Right renal cortex interstitium (tissue), 3 donors: ENCODE measurements around the gene COL13A1. TPM values are rescaled to one million over a fixed set of nuclear protein-coding genes. Genes with fewer than 3 reads are reported as not detected.

Experiments
- DNase-seq, 3 donors: peaks; one replicate each; pipeline ENCODE4 v3.0.0-alpha.2; 2013; ENCODE audit warnings: low read depth in 3 of 3, low spot score in 2 of 3
- polyA plus RNA-seq, 3 donors: library from polyadenylated mRNA; unstranded; fragments of 120-200 nt; gene quantifications; one replicate each; pipeline ENCODE4 v1.2.1, GENCODE V29; 2013; ENCODE audit not compliant: insufficient read length in 3 of 3

Gene COL13A1
- polyA plus RNA-seq, 3 donors: 19.5 to 21.5 (median 19.6) TPM

DNA sequence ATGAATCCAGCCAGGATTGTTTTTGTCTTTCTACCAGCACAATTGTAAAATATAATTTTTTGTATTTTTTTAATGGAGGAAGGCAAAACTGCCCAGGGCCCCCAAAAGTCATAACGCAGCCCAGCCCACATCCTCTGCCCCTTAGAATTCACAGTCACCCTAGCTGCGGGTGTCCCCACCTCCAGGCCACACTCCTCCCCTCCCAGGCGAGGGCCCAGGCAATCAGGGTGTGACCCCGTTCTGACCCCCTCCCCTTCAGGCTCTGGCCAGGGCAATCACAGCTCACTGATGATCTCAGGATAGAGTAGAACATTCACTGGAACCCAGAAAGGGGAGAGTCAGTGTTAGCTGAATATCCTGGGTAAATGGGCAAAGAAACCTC, 158.9 kb downstream of the COL13A1 start:
- DNase-seq: no peak

DNA sequence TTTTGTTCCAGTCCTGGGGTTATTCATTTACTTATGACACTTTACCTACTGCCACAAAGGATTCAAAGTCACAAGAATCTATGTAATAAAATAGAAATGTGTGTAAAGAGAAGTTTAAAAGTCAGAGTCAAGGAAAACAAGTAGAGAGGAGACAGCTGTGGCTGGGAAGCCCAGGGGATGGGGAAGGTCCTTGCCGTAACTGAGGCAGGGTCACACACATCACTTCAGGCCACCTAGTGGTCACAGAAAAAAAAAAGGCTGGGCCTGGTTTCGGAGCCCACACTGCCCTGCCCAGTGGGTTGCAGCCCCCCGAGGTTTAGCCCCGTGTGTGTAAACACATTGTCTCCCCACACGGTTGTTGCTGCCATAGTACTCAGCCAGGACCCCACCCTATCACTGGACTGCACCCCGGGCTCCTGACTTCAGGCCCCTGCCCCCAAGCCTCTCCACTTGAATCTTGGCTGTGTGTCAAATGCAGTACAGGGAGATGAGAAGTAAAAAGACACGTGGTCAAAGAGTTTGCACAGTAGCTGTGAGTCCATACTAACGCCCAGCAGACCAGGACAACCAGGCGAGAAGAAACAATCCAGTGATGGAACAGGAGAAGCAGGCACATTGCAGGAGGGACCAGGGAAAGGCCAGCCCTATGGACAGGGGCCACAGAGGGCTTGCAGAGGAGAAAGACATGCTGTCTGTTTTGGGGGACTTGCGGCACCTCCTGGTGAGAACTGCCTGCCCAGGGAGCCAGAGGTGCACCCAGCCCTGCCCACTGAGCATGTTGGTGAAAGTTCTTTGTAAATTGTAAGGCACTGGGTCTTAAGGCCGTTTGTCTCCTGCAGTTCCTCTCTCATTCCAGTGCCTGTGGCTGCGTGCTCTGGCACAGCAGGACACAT, 159.5 kb downstream of the COL13A1 start:
- DNase-seq: no peak

- no peak for DNase-seq
These were observed 160.4 kb downstream of the COL13A1 start for GRCh38 chr10:69961881-69962745.

DNA sequence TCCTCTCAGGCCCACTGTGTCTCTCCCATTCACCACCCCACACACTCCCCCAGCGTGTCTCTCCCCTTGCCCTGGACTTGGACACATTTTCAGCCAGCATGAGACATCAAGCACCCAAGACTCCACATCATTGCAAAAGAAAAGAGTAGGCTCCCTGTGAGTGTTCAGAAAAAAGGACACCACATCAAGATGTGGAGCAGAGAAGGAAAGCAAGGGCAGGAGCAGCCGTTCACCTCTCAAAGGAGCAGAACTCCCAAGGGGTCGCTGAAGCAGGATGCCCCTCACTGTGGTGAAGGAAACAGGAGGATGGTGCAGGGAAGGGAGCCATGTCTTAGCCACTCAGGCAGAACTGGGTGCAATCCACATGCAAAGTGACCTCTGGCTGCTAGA, 161.0 kb downstream of the COL13A1 start:
- no peak for DNase-seq

GRCh38 chr10:69963178-69963834, 161.6 kb downstream of the COL13A1 start:
- no peak for DNase-seq

GRCh38 chr10:69963835-69964710, 162.4 kb downstream of the COL13A1 start:
- DNase-seq: no peak

- DNase-seq: no peak
These were observed 163.4 kb downstream of the COL13A1 start for GRCh38 chr10:69965086-69965485.

DNA sequence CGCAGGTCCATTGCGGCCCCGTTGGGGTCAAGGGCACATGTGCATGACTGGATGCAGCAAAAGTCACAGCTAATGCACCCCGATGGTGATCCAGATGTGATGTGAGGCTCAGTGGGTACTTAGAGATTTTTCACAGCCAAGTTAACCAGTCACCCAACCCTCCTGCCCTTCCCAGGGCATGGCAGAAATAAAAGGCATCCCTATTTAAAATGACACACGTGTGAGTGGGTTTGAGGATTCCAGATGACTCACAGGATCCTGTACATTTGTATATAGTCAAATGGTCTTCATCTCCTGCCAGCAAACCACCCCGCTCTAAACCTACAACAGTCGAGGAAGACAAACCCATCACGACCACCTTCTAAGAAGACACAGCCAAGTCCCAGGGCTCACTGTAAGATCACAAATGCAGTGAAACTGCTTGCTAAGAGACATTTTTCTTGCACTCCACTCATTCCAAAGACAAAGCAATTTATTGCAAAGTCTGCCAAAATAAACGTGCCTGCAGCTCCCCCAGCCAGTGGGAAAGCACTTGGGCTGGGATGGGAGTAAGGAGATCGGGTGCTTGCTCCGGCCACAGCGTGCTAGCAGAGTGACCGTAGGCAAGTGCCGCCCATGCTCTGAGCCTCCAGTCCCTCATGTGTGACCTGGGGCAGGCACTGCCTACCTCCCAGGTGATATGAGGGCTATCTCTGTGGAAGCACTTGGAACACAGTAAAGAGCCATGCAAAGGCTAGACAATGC, 164.4 kb downstream of the COL13A1 start:
- DNase-seq: no peak

DNA sequence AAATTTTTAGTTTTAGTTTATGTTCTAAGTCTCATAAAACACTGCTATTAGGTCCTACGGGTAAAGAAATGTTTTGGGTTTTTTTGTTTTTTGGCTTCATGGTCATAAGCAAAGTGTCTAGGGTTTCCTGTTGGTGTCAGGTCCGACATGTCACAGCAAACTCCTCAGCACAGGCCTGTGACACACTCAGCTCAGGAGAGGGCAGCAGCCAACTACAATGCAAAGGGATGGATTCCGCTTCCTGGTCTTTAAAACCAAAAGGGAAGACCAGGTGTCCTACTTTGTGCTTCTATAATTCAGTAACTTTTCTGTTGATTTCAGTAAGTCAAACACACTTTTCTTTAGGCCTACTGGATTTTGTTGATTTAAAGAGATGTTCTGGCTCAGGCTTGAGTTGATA, 167.1 kb downstream of the COL13A1 start:
- no peak for DNase-seq

GRCh38 chr10:69969977-69970376, 168.3 kb downstream of the COL13A1 start:
- DNase-seq: no peak

DNA sequence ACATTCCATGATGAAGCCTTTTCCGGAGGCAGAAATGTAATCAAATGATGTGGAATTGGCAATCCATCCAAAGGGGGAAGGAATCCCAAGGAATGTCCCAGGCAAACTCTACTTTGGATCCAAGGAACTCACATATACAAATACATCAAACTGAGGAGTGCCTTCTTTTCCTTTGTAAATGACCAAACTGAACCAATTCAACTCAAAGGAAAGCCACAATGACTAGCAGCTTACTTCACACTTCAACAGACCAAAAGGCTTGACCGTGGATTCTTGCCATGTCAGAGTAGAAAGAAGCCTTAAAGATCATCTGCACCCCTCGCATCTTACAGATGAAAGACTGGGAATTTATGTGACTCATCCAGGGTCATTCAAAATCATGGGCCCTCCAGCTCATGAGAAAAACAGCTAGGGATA, 171.3 kb downstream of the COL13A1 start:
- DNase-seq: no peak

DNA sequence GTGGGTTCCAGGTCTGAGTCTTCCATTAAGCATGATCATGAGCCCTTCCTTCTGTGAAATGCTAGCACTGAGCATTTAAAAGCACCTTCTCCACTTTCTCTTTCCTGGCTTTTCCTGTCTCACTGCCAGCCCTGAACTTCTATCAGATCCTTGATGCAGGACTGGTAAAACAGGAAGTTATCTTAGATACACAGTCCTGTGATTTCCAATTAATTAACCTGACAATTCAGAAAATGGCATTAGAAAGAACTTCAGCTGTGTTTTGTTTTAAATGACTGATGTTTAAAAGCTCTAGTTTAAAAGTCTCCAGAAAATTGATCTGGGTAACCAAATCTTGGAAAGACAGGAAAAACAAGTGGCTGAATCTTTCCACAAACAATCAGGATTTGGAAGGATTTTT, 172.0 kb downstream of the COL13A1 start:
- no peak for DNase-seq

DNA sequence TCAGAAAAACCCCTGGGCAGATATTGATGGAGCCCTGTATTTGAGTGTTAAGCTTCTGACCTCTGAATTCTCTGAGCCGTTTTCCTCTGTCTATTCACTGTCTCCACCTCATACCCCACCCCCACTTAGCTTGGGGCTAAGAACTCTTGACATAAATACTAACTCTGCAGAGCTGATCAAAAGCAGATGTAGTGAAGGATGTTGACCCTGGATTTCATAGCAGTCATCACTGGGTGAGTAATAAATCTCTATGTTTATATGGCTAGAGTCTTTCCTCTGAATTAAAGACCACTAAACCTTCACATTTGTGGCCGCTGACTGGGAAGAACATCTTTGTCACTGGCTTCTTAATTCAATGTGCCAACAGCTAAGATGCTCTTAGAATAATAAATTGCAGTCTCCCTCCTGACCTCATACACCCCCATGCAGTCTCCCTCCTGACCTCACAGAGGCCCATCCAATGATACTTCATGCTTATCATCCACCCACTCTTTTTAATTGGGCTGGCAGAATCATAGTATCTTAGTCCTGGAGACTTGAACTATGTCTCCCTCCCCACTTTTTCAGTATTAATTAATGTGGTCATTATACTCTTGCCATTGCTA, 172.9 kb downstream of the COL13A1 start:
- no peak for DNase-seq

DNA sequence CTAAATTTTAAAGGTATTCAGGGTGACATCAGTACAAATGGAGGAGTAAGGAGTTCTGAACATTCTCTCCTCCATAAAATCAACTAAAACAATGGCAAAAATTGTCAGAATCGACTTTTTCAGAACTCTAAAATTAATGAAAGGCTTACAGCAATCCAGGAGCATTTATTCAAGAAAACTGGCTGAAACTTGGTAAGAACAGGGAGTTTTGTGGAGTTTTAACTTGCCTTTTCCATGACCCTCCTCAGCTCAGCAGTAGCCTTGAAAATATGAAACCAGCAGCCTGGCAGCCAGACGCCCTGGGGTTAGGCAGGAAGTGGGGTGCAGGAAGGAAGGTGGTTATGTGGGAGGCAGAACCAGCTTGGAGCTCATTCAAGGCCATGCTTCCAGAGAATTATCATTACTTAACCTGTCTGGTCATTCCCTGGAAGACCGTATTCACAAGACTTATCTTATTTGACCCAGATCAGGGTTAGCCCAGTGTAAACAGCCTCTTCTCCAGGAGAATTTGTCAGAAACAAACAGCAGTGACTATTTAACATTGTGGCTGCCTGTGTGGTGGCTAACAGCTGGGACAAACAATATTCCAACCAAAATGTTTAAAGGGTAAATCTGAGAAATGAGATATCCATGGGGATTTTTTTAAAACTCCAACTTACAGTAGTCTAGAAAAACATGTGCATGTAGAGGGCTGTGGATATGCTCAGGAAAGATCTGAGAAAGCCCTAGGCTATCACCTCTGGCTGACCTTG, 175.3 kb downstream of the COL13A1 start:
- no peak for DNase-seq

DNA sequence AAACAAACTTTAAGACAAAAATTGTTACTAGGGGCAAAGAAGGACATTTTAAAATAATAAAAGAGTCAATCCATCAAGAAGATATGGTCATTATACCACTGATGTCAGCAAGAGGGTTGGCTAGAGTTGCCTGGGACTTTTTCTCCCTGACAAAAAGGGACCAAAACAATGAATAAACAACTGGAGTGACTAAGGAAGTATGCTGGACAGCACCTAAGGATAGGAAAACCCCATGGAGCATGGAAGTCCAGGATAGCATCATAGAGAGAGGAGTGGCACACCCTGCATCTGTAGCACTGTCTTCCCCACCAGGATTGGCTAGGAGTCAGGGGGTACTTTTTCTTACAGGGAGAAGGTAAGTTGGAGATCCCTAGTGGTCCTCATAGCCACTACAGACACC, 177.5 kb downstream of the COL13A1 start:
- DNase-seq: no peak

DNA sequence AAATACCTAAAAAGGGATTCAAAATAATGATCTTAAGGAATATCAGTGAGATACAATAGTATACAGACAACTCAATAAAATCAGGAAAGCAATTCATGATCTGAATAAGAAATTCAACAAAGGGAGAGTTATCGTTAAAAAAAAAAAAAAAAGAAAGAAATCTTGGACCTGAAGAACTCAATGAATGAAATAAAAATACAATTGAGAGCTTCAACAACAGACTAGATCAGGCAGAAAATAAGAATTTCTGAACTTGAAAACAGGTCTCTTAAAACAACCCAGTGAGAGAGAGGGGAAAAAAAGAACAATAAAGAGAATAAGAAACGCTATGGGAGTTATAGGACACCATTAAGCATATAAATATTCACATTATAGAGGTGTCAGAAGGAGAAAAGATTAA, 179.0 kb downstream of the COL13A1 start:
- no peak for DNase-seq

DNA sequence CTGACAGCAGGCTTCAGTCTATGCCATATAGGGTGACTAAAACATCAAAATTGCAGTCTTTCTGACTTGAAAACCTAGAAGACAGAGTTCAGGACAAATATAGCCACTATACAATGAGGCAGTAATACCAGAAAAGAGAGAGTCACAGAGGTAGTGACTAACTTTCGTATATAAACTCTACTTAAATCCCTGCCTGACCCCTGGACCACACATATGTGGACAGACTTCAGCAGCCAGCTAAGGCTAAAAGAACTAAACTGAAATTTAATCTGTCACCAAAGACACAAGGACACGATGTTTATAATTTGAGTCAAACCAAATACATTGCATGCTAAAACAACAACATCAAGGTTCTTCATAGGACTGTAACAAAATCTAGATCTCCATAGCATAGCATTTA, 186.4 kb downstream of the COL13A1 start:
- DNase-seq: no peak

GRCh38 chr10:69991151-69991550, 189.4 kb downstream of the COL13A1 start:
- no peak for DNase-seq
